Mucosa of descending colon (tissue), 3 donors: ENCODE measurements around the gene GPATCH2. TPM values are rescaled to one million over a fixed set of nuclear protein-coding genes. Genes with fewer than 3 reads are reported as not detected.

Experiments used
- ATAC-seq: fragments of 200-7000 bp; cut with Tn5 transposase; one replicate; pipeline ENCODE4 v1.9.1; 2020; ENCODE audit warnings: mild to moderate bottlenecking, moderate library complexity
- DNase-seq, 3 donors: peaks; one replicate each; pipeline ENCODE4 v3.0.0-alpha.2; 2020
- H3K36me3 ChIP-seq: fragments of 200-600 bp; one replicate; pipeline ENCODE4 v1.8.0; 2021; ENCODE audit warnings: low read depth, mild to moderate bottlenecking
- H3K4me1 ChIP-seq: fragments of 200-600 bp; one replicate; pipeline ENCODE4 v1.8.0; 2021; ENCODE audit warnings: low read depth, mild to moderate bottlenecking
- H3K4me3 ChIP-seq: fragments of 200-600 bp; one replicate; pipeline ENCODE4 v1.8.0; 2021; ENCODE audit warnings: mild to moderate bottlenecking
- H3K9me3 ChIP-seq: fragments of 200-600 bp; one replicate; pipeline ENCODE4 v1.8.0; 2021; ENCODE audit warnings: mild to moderate bottlenecking
- intact Hi-C, 2 donors: fragments of 100-400 bp; cut with DNase I in 1 of 2; cut with micrococcal nuclease in 1 of 2; formaldehyde crosslinking; loops; one replicate each; pipeline versions ENCODE4 v1.11.0 to v1.11.1; 2022; cut with DNase I, micrococcal nuclease
- total RNA-seq, 3 donors: library from RNA; stranded (reverse); fragmentation: NEBNext Ultra II Directional in 2 of 3; extraction: Animal tissue kit (Norgen Biotek cat#: 25700) in 2 of 3; gene quantifications; one replicate each; pipeline versions ENCODE4 v1.2.1 to v1.2.4, GENCODE V29; 2021 to 2023
- TF ChIP-seq, protein P1 (sequence below): fragments of 200-600 bp; IDR thresholded peaks from one replicate; pipeline ENCODE4 v1.8.0; 2022; ENCODE audit warnings: antibody characterized with exemption, mild to moderate bottlenecking
- donor health status: DM: no; HTN: no; CAD: no; lungs with moderate emphysema.
- donor health status: DM: no; HTN: no; CAD: no.
- donor health status: DM: no; HTN: yes; CAD: no.

GPATCH2 gene
- total RNA-seq, 3 donors from 2014 or later: 13.2 to 15.2 (median 13.2) TPM

DNA sequence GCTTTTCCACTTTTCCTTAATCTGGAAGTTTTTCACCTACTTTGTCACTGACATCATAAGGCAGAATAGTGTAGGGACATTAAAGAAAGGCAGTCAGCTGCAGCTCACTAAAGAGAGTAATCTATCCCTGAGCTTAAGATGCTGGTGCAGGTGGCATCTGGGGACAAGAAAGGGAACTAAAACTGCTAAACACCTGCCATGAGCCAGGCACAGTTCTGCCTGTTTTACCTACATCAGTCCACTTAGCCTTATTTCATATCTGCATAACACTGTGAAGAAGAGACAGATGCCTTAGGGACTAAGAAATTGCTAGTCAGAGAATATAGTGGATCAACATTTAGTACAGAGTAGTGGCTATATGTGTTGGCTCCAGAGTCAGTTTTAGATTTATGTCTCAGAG is 88.1 kb downstream of the GPATCH2 start:
- Histone ChIP-seq H3K9me3 (peaks cover 4% of the 10 kb centered on the region), H3K4me3 (no peak overlapping the region), H3K36me3 (no peaks in the 10 kb centered on the region), H3K4me1 (no peaks in the 10 kb centered on the region)
- ATAC-seq: no peak
- no peak for DNase-seq
- intact Hi-C loops: no loop called here
- TF ChIP-seq, protein P1, sequence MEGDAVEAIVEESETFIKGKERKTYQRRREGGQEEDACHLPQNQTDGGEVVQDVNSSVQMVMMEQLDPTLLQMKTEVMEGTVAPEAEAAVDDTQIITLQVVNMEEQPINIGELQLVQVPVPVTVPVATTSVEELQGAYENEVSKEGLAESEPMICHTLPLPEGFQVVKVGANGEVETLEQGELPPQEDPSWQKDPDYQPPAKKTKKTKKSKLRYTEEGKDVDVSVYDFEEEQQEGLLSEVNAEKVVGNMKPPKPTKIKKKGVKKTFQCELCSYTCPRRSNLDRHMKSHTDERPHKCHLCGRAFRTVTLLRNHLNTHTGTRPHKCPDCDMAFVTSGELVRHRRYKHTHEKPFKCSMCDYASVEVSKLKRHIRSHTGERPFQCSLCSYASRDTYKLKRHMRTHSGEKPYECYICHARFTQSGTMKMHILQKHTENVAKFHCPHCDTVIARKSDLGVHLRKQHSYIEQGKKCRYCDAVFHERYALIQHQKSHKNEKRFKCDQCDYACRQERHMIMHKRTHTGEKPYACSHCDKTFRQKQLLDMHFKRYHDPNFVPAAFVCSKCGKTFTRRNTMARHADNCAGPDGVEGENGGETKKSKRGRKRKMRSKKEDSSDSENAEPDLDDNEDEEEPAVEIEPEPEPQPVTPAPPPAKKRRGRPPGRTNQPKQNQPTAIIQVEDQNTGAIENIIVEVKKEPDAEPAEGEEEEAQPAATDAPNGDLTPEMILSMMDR: no peak

DNA sequence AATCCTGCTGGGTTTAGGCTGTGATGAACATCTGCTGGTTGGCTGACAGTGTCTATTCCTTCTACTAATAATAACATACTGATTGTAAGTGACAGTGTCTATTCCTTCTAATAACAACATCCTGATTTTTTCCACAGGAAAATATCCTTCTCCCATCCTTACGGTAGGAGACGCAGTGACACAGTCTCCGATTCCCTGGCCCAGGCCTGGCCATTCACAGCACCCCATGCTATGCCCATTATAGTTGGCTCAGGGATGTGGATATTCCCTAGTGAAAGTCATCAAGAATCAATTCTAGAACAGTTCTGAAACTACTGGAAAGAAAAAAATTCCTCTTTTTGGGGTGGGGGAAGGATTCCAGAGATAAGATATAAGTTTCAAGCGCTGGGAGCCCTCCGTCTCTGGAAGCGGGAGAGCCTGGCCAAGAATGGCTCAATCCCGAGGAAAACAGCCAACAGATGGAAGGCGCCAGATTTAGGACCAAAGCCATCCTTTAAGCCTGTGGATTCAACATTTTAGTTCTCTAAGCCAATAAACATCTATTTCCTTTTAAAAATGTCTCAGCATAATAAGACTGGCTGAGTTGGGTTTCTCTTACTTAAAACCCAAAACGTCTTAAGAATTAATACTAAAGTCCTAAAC is 88.6 kb downstream of the GPATCH2 start:
- Histone ChIP-seq H3K4me1 (no peaks in the 10 kb centered on the region), H3K36me3 (no peaks in the 10 kb centered on the region), H3K9me3 (no peaks in the 10 kb centered on the region), H3K4me3 (no peak overlapping the region)
- peak in 1 of 3 donors; percentile 6 for DNase-seq
- TF ChIP-seq, protein P1: no peak
- ATAC-seq: no peak
- intact Hi-C loops: no loop called here

DNA sequence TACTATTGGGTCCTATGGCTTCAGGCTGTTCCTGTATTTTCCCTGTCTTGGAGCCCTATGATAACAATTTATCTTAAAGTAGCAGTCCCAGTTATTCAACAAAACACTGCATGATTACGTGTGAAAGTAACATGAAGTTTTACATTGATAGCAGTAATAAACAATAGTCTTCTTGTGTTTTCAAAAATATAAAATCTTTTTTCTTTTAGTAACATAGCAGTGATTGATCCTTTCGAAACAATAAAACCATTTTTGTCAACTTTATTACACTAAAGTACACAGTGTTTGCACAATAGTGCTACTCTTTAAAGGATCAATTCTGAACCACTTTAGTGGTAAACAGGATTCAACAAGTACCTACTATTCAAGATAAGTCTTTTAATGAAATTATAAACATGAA is 90.6 kb downstream of the GPATCH2 start:
- intact Hi-C loops: no loop called here
- no peaks in the 10 kb centered on the region for H3K9me3 ChIP-seq
- ATAC-seq (peak; percentile 24), DNase-seq (no peak)
- no peaks in the 10 kb centered on the region for H3K4me1 ChIP-seq
- no peaks in the 10 kb centered on the region for H3K36me3 ChIP-seq
- no peak overlapping the region for H3K4me3 ChIP-seq
- TF ChIP-seq, protein P1: no peak

DNA sequence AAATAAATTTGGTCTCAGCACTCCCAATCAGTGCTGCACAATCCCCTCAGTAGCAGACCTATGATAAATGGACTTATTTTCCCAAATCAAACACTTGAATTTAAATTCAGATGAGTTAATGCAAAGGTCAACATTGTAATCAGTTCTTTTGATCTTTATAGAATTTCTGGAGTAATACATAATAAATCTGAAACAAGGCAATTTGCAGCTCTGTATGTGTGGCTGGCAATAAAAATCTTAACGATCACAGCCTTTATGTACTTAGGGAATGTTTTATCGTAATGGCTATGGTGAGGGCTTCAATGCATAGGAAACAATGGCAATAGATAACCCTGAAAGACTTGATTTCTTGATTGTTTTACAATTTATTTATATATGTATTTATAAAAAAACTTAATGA is 91.4 kb downstream of the GPATCH2 start:
- Histone ChIP-seq H3K9me3 (no peaks in the 10 kb centered on the region), H3K4me3 (no peak overlapping the region), H3K4me1 (no peaks in the 10 kb centered on the region), H3K36me3 (no peaks in the 10 kb centered on the region)
- intact Hi-C loops: no loop called here
- DNase-seq (no peak), ATAC-seq (peak; percentile 92)
- TF ChIP-seq, protein P1: no peak

DNA sequence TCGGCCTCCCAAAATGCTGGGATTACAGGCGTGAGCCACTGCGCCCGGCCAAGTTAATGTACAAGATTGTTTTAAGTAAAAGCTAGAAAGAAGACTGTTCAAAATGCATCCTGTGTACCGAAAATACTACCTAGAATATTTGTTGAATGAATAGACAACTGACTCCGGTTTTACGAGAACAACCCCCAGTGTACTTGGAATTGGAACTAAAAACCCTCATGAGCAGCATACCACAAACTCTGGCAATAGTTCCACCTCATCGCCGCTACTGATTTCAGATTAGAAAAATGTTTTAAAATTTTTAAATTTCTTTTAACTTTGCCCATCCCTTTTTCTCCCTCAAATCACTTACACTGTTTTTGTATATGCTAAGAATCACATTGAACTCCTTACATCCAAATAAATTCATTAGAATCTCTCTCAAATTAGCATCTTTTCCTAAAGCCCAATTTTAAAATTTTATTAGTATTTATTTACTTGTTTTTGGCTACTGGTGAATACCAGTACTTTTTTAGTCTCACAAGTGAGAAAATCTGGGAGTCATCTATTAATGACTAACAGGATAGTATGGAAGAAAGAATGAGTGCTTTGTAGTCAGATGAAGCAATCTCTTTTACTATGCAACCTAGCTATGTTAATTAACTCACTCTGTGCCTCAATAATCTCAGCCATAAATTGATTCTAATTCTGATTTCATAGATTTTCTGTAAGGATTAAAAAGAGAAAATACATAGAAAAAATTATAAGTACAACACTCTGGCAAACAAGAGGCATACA is 95.1 kb downstream of the GPATCH2 start:
- H3K9me3 ChIP-seq: no peaks in the 10 kb centered on the region
- TF ChIP-seq, protein P1: no peak
- H3K4me1 ChIP-seq: no peaks in the 10 kb centered on the region
- no peaks in the 10 kb centered on the region for H3K36me3 ChIP-seq
- intact Hi-C loops: no loop called here
- DNase-seq (no peak), ATAC-seq (no peak)
- H3K4me3 ChIP-seq: no peak overlapping the region
